Ishikawa (cell line): Measurements from ENCODE around the gene CIT.

Source experiments
- CREB1 ChIP-seq: IDR thresholded peaks from 2 replicates; pipeline ENCODE4 v1.6.1; 2012; ENCODE audit warnings: low read depth
- EGR1 ChIP-seq: IDR thresholded peaks from 2 replicates; pipeline ENCODE4 v1.6.1; 2012
- EP300 ChIP-seq: IDR thresholded peaks from 2 replicates; pipeline ENCODE4 v1.6.1; 2012; ENCODE audit warnings: borderline replicate concordance
- NFIC ChIP-seq: IDR thresholded peaks from 2 replicates; pipeline ENCODE4 v1.6.1; 2012
- REST ChIP-seq: IDR thresholded peaks from 2 replicates; pipeline ENCODE4 v1.6.1; 2012; ENCODE audit warnings: low read depth, mild to moderate bottlenecking
- USF1 ChIP-seq: IDR thresholded peaks from 2 replicates; pipeline ENCODE4 v1.6.1; 2012
- YY1 ChIP-seq: IDR thresholded peaks from 2 replicates; pipeline ENCODE4 v1.6.1; 2012; ENCODE audit warnings: low read depth

- TF ChIP-seq YY1 (no peak), NFIC (no peak), REST (no peak), USF1 (no peak), EP300 (no peak), CREB1 (no peak), EGR1 (no peak)
These were observed 118.9 kb downstream of the CIT start for GRCh38 chr12:119758234-119758633.
